A549 (cell line): ENCODE data around the gene GDNF. TPM values are rescaled to one million over a fixed set of nuclear protein-coding genes. Genes with fewer than 3 reads are reported as not detected.

Experiments
- ATAC-seq, 2 experiments: fragments of 200-7000 bp in 1 of 2; fragments of >200 bp in 1 of 2; cut with Nextera tagmentation in 1 of 2; cut with Tn5 transposase in 1 of 2; 3 replicates each; pipeline versions ENCODE4 v1.8.0 to v1.9.1; 2018 to 2020; ENCODE audit warnings: mild to moderate bottlenecking in 1 of 2, moderate library complexity in 1 of 2
- CTCF ChIA-PET: fragments of 300-600 bp; sonication (Branson Sonifier 250); formaldehyde crosslinking; extraction: SDS; loops from one replicate; lab custom pipeline; 2021; ENCODE audit warnings: antibody characterized with exemption, inconsistent platforms; lab: Yijun Ruan, JAX
- POLR2A ChIA-PET: fragments of 350-600 bp; formaldehyde crosslinking; extraction: SDS; loops from one replicate; lab custom pipeline; 2021; ENCODE audit warnings: antibody characterized with exemption, inconsistent platforms; lab: Yijun Ruan, JAX
- DNase-seq, 2 experiments: peaks; one replicate each; pipeline versions ENCODE4 v3.0.0 to v3.0.0-alpha.2; 2011 to 2016; ENCODE audit warnings: low read depth in 1 of 2, low spot score in 1 of 2
- FAIRE-seq: peaks from 2 replicates; lab custom pipeline; 2011; peaks lifted over from hg19 to GRCh38; lab: Jason Lieb, UNC
- H3K27ac ChIP-seq, 2 experiments: fragments of >200 bp; sonication (Bioruptor Twin); formaldehyde crosslinking; 3 replicates each; pipeline ENCODE4 v1.5.1; 2016 to 2017
- H3K4me1 ChIP-seq: fragments of >200 bp; sonication (Bioruptor Twin); formaldehyde crosslinking; 3 replicates; pipeline ENCODE4 v1.6.1; 2016
- H3K4me2 ChIP-seq: fragments of >200 bp; sonication (Bioruptor Twin); formaldehyde crosslinking; 3 replicates; pipeline ENCODE4 v1.6.1; 2016
- H3K4me3 ChIP-seq: fragments of >200 bp; sonication (Bioruptor Twin); formaldehyde crosslinking; 3 replicates; pipeline ENCODE4 v1.5.1; 2016
- H3K9me3 ChIP-seq: fragments of >200 bp; sonication (Bioruptor Twin); formaldehyde crosslinking; 3 replicates; pipeline ENCODE4 v1.6.1; 2016
- EHF ChIP-seq: fragments of 250-450 bp; sonication (Bioruptor Pico); IDR thresholded peaks from 2 replicates; pipeline ENCODE4 v1.5.0; 2020; ENCODE audit warnings: mild to moderate bottlenecking
- GATA3 ChIP-seq: IDR thresholded peaks from 2 replicates; pipeline ENCODE4 v1.6.1; 2012; ENCODE audit warnings: borderline replicate concordance
- HOXB13 ChIP-seq: fragments of 250-450 bp; sonication (Bioruptor Pico); IDR thresholded peaks from 2 replicates; pipeline ENCODE4 v1.5.0; 2020; ENCODE audit warnings: low read depth, mild to moderate bottlenecking, moderate library complexity
- HOXB5 ChIP-seq: fragments of 250-450 bp; sonication (Bioruptor Pico); IDR thresholded peaks from 2 replicates; pipeline ENCODE4 v1.5.0; 2020; ENCODE audit warnings: mild to moderate bottlenecking, moderate library complexity
- JUN ChIP-seq, 2 experiments: fragments of >200 bp; sonication (Bioruptor Twin); formaldehyde crosslinking; IDR thresholded peaks; 2 replicates in 1 of 2; 3 replicates in 1 of 2; pipeline ENCODE4 v1.6.1; 2016 to 2017
- JUNB ChIP-seq: fragments of >200 bp; sonication (Bioruptor Twin); formaldehyde crosslinking; IDR thresholded peaks from 2 replicates; pipeline ENCODE4 v1.6.1; 2016
- KDM5A ChIP-seq: fragments of 200-600 bp; sonication (generic); IDR thresholded peaks from 2 replicates; pipeline ENCODE4 v1.6.1; 2016; ENCODE audit warnings: antibody characterized with exemption, mild to moderate bottlenecking
- MAZ ChIP-seq: fragments of 150-350 bp; IDR thresholded peaks from 2 replicates; pipeline ENCODE4 v1.6.1; 2014; ENCODE audit warnings: antibody characterized with exemption, low read depth, low read length, borderline replicate concordance
- NFE2L2 ChIP-seq: fragments of 150-350 bp; conservative IDR thresholded peaks from 2 replicates; pipeline ENCODE4 v1.6.1; 2014; ENCODE audit warnings: low read length
- POLR2A ChIP-seq: IDR thresholded peaks from 2 replicates; pipeline ENCODE4 v1.6.1; 2012; ENCODE audit warnings: mild to moderate bottlenecking, low read length
- POLR2AphosphoS2 ChIP-seq: conservative IDR thresholded peaks from 2 replicates; pipeline ENCODE4 v1.6.1; 2012; ENCODE audit warnings: low read length, improper control_type of control experiment, inconsistent platforms
- RCOR1 ChIP-seq: fragments of 150-350 bp; IDR thresholded peaks from 2 replicates; pipeline ENCODE4 v1.6.1; 2014; ENCODE audit warnings: antibody characterized with exemption, low read length, low read depth
- RFX5 ChIP-seq: fragments of 450-650 bp; IDR thresholded peaks from 2 replicates; pipeline ENCODE4 v1.7.1; 2014; ENCODE audit warnings: antibody characterized with exemption, mild to moderate bottlenecking, moderate library complexity
- TP53 ChIP-seq: fragments of 250-450 bp; sonication (Bioruptor Pico); IDR thresholded peaks from 2 replicates; pipeline ENCODE4 v1.5.0; 2021; ENCODE audit warnings: mild to moderate bottlenecking, moderate library complexity
- ZFP36 ChIP-seq: fragments of 450-650 bp; IDR thresholded peaks from 2 replicates; pipeline ENCODE4 v1.6.1; 2014; ENCODE audit warnings: borderline replicate concordance; ENCODE audit not compliant: partially characterized antibody
- ZSCAN20 ChIP-seq: fragments of 250-450 bp; sonication (Bioruptor Pico); IDR thresholded peaks from 2 replicates; pipeline ENCODE4 v1.8.0; 2022; ENCODE audit warnings: mild to moderate bottlenecking, moderate library complexity
- WGBS: methylation state at CpG from one replicate; pipeline ENCODE4 v1.1.6; 2017; ENCODE audit errors: missing lambda C conversion rate; 5-methylcytosine and 5-hydroxymethylcytosine counted together
- polyA plus RNA-seq, 4 experiments: library from polyadenylated mRNA; depleted of rRNA in 3 of 4; stranded (reverse); fragments of >200 nt; fragmentation: RNase III in 1 of 4; extraction: RNeasy Plus Mini Kit Qiagen cat#74134 plus additional on column Dnase treatment in 1 of 4; gene quantifications; 2 replicates in 3 of 4; 3 replicates in 1 of 4; pipeline ENCODE4 v1.2.3, GENCODE V29; 2011 to 2017
- TF ChIP-seq, protein P1 (sequence below): fragments of 150-350 bp; IDR thresholded peaks from 2 replicates; pipeline ENCODE4 v1.6.1; 2014; ENCODE audit warnings: low read depth, mild to moderate bottlenecking, low read length
- TF ChIP-seq, protein P2 (sequence below): fragments of 250-450 bp; sonication (Bioruptor Pico); IDR thresholded peaks from 2 replicates; pipeline ENCODE4 v1.5.0; 2020; ENCODE audit warnings: low read depth, mild to moderate bottlenecking, moderate library complexity
- TF ChIP-seq, protein P3 (sequence below): fragments of >200 bp; sonication (Bioruptor Twin); formaldehyde crosslinking; IDR thresholded peaks from 2 replicates; pipeline ENCODE4 v1.6.1; 2016
- TF ChIP-seq, protein P4 (sequence below): fragments of 200-600 bp; sonication (generic); IDR thresholded peaks from 2 replicates; pipeline ENCODE4 v1.6.1; 2016; ENCODE audit warnings: antibody characterized with exemption, mild to moderate bottlenecking, moderate library complexity
- TF ChIP-seq, protein P5 (sequence below): fragments of >200 bp; sonication (Bioruptor Twin); formaldehyde crosslinking; IDR thresholded peaks from 3 replicates; pipeline ENCODE4 v1.5.1; 2016
- TF ChIP-seq, protein P6 (sequence below): IDR thresholded peaks from 2 replicates; pipeline ENCODE4 v1.6.1; 2012; ENCODE audit warnings: low read depth, borderline replicate concordance
- TF ChIP-seq, protein P7 (sequence below): IDR thresholded peaks from 2 replicates; pipeline ENCODE4 v1.6.1; 2012

GDNF gene
- polyA plus RNA-seq, 2 of the 4 experiments (the other 2 are of a cell fraction): 0.01 TPM; not detected in 1

DNA sequence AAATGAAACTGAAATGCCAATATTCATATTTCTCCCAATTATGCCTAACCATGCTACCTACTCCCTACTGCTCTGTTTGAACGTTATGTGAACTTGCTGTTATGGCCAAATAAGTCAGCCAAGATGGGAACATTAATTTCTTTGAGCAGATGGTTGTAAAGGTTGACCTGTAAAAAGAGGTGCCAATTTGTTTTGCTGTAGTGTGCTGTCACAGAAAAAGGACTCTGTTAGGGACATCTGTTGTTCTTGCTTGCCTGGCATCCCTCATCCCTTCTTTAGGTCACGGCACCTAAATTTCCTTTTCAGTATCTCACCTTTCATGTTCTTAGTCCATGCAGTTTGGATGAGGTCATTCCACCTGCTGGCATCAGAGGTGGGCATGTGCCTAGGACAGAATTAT lies 35.4 kb downstream of the GDNF start:
- Histone ChIP-seq H3K27ac (no peak overlapping the region), H3K9me3 (no peaks in the 10 kb centered on the region), H3K4me3 (no peak overlapping the region), H3K4me2 (no peak overlapping the region), H3K4me1 (no peaks in the 10 kb centered on the region)
- DNase-seq (no peak), ATAC-seq (no peak), FAIRE-seq (no peak)
- TF ChIP-seq, protein P1, sequence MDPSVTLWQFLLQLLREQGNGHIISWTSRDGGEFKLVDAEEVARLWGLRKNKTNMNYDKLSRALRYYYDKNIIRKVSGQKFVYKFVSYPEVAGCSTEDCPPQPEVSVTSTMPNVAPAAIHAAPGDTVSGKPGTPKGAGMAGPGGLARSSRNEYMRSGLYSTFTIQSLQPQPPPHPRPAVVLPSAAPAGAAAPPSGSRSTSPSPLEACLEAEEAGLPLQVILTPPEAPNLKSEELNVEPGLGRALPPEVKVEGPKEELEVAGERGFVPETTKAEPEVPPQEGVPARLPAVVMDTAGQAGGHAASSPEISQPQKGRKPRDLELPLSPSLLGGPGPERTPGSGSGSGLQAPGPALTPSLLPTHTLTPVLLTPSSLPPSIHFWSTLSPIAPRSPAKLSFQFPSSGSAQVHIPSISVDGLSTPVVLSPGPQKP: no peak
- TF ChIP-seq RCOR1: no peak
- TF ChIP-seq, protein P2, sequence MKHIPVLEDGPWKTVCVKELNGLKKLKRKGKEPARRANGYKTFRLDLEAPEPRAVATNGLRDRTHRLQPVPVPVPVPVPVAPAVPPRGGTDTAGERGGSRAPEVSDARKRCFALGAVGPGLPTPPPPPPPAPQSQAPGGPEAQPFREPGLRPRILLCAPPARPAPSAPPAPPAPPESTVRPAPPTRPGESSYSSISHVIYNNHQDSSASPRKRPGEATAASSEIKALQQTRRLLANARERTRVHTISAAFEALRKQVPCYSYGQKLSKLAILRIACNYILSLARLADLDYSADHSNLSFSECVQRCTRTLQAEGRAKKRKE: no peak
- no peak for TF ChIP-seq POLR2A
- TF ChIP-seq, protein P3, sequence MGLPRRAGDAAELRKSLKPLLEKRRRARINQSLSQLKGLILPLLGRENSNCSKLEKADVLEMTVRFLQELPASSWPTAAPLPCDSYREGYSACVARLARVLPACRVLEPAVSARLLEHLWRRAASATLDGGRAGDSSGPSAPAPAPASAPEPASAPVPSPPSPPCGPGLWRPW: no peak
- no peak for TF ChIP-seq EHF
- no peak for TF ChIP-seq ZFP36
- TF ChIP-seq, protein P4, sequence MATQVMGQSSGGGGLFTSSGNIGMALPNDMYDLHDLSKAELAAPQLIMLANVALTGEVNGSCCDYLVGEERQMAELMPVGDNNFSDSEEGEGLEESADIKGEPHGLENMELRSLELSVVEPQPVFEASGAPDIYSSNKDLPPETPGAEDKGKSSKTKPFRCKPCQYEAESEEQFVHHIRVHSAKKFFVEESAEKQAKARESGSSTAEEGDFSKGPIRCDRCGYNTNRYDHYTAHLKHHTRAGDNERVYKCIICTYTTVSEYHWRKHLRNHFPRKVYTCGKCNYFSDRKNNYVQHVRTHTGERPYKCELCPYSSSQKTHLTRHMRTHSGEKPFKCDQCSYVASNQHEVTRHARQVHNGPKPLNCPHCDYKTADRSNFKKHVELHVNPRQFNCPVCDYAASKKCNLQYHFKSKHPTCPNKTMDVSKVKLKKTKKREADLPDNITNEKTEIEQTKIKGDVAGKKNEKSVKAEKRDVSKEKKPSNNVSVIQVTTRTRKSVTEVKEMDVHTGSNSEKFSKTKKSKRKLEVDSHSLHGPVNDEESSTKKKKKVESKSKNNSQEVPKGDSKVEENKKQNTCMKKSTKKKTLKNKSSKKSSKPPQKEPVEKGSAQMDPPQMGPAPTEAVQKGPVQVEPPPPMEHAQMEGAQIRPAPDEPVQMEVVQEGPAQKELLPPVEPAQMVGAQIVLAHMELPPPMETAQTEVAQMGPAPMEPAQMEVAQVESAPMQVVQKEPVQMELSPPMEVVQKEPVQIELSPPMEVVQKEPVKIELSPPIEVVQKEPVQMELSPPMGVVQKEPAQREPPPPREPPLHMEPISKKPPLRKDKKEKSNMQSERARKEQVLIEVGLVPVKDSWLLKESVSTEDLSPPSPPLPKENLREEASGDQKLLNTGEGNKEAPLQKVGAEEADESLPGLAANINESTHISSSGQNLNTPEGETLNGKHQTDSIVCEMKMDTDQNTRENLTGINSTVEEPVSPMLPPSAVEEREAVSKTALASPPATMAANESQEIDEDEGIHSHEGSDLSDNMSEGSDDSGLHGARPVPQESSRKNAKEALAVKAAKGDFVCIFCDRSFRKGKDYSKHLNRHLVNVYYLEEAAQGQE: no peak
- no peak for TF ChIP-seq POLR2AphosphoS2
- no peak for TF ChIP-seq MAZ
- TF ChIP-seq RFX5: no peak
- no peak for TF ChIP-seq NFE2L2
- no peak for TF ChIP-seq TP53
- no peak for TF ChIP-seq JUN (IDR thresholded peaks at IDR 0.05)
- TF ChIP-seq ZSCAN20 (CRISPR knock-in tag): no peak
- TF ChIP-seq HOXB5: no peak
- TF ChIP-seq, protein P5, sequence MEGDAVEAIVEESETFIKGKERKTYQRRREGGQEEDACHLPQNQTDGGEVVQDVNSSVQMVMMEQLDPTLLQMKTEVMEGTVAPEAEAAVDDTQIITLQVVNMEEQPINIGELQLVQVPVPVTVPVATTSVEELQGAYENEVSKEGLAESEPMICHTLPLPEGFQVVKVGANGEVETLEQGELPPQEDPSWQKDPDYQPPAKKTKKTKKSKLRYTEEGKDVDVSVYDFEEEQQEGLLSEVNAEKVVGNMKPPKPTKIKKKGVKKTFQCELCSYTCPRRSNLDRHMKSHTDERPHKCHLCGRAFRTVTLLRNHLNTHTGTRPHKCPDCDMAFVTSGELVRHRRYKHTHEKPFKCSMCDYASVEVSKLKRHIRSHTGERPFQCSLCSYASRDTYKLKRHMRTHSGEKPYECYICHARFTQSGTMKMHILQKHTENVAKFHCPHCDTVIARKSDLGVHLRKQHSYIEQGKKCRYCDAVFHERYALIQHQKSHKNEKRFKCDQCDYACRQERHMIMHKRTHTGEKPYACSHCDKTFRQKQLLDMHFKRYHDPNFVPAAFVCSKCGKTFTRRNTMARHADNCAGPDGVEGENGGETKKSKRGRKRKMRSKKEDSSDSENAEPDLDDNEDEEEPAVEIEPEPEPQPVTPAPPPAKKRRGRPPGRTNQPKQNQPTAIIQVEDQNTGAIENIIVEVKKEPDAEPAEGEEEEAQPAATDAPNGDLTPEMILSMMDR: no peak
- no peak for TF ChIP-seq HOXB13 (CRISPR knock-in tag)
- TF ChIP-seq KDM5A: no peak
- 45% methylated on average over 2 of the region's 2 CpGs for WGBS
- ChIA-PET CTCF (no interaction called here), POLR2A (no interaction called here)

DNA sequence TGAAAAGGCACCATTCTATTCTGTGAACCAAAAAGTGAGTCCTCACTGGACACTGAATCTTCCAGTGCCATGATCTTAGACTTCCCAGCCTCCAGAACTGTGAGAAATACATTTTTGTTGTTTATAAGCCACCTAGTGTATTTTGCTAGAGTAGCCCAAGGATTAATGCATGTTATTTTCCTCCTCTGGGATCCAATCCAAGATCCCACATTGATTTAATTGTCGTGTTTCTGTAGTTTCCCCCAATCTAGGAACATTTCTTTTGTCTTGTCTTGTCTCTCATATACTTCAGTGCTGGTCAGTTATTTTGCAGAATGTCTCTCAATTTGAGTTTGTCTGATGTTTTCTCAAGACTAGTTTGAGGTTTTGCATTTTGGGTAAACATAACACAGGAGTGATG lies 36.4 kb downstream of the GDNF start:
- ChIA-PET POLR2A (no interaction called here), CTCF (no interaction called here)
- ATAC-seq (no peak), FAIRE-seq (no peak), DNase-seq (no peak)
- no peak overlapping the region for H3K4me2 ChIP-seq
- no peaks in the 10 kb centered on the region for H3K9me3 ChIP-seq
- no peak overlapping the region for H3K4me3 ChIP-seq
- H3K4me1 ChIP-seq: no peaks in the 10 kb centered on the region
- TF ChIP-seq POLR2A: no peak
- TF ChIP-seq, protein P3: no peak
- TF ChIP-seq, protein P4: no peak
- TF ChIP-seq KDM5A: no peak
- TF ChIP-seq, protein P6, sequence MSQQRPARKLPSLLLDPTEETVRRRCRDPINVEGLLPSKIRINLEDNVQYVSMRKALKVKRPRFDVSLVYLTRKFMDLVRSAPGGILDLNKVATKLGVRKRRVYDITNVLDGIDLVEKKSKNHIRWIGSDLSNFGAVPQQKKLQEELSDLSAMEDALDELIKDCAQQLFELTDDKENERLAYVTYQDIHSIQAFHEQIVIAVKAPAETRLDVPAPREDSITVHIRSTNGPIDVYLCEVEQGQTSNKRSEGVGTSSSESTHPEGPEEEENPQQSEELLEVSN: no peak
- TF ChIP-seq, protein P7, sequence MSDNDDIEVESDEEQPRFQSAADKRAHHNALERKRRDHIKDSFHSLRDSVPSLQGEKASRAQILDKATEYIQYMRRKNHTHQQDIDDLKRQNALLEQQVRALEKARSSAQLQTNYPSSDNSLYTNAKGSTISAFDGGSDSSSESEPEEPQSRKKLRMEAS: no peak
- TF ChIP-seq, protein P2: no peak
- no peak for TF ChIP-seq JUNB
- no peak for TF ChIP-seq GATA3
- TF ChIP-seq HOXB5: no peak
- WGBS: 3% methylated on average over 1 of the region's 1 CpG
- no peak overlapping the region for H3K27ac ChIP-seq
